GM21717 (cell line): ENCODE measurements around the gene CSAG1.
A peak's percentile ranks its signal among the peaks of the same experiment; 100 is the strongest.
"Not testable (repeated sequence)": the region's sequence is repeated elsewhere in the genome, so short reads cannot be mapped to it uniquely, and the experiment has no call there.

Experiments
- ATAC-seq: cut with Tn5 transposase; IDR thresholded peaks from one replicate; pipeline ENCODE4 v1.9.1; 2021; ENCODE audit warnings: mild to moderate bottlenecking, moderate library complexity; ENCODE audit not compliant: unreplicated experiment

Gene CSAG1

DNA sequence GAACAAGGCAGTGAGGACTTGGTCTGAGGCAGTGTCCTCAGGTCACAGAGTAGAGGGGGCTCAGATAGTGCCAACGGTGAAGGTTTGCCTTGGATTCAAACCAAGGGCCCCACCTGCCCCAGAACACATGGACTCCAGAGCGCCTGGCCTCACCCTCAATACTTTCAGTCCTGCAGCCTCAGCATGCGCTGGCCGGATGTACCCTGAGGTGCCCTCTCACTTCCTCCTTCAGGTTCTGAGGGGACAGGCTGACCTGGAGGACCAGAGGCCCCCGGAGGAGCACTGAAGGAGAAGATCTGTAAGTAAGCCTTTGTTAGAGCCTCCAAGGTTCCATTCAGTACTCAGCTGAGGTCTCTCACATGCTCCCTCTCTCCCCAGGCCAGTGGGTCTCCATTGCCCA is 33.1 kb downstream of the CSAG1 start:
- ATAC-seq: not testable (repeated sequence)

DNA sequence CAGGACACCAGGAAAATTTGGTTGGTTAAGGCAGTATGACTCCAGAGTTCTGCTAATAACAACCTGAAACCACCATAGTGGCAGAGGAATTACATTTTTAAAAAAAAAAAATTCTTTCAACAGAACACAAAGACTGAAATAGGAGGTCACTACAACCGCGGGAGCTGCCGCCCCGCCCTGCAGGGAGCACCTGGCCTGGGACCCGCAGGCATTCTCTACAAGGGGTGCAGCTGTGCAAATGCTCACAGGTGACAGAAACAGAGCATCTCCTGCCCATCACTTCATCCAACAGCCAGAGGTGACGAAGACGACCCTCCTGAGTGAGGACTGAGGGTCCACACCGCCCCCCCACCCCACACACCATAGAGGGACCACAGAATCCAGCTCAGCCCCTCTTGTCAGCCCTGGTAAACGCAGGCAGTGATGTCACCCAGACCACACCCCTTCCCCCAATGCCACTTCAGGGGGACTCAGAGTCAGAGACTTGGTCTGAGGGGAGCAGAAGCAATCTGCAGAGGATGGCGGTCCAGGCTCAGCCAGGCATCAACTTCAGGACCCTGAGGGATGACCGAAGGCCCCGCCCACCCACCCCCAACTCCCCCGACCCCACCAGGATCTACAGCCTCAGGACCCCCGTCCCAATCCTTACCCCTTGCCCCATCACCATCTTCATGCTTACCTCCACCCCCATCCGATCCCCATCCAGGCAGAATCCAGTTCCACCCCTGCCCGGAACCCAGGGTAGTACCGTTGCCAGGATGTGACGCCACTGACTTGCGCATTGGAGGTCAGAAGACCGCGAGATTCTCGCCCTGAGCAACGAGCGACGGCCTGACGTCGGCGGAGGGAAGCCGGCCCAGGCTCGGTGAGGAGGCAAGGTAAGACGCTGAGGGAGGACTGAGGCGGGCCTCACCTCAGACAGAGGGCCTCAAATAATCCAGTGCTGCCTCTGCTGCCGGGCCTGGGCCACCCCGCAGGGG is 35.3 kb downstream of the CSAG1 start, which contains the start of gene MAGEA3:
Gene MAGEA3 (plus strand): TSS at position 843 of the 980 bp plus-strand sequence. CDS start 2,039 bp downstream, outside the sequence.
- ATAC-seq: not testable (repeated sequence)

DNA sequence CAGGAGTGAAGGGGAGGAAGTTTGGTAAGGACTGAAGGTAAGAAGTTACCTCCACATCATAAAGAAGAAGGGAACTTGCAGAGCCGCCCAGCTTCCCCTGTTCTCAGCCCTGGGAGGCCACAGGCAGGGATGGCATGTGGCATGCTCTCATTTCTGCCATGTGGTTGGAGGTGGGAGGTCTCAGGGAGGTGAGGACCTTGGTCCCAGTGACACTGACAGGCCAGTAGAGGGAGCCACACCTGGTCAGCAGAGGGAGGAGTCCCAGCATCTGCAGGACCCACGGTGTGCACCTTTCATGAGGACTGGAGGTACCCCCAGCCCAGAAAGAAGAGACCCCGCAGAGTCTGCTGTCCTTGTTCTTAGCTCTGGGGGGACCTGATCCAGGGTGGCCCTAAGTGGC is 52.5 kb downstream of the CSAG1 start:
- ATAC-seq: peak; percentile 85
